ENCODE data around the gene COPZ2.

DNA sequence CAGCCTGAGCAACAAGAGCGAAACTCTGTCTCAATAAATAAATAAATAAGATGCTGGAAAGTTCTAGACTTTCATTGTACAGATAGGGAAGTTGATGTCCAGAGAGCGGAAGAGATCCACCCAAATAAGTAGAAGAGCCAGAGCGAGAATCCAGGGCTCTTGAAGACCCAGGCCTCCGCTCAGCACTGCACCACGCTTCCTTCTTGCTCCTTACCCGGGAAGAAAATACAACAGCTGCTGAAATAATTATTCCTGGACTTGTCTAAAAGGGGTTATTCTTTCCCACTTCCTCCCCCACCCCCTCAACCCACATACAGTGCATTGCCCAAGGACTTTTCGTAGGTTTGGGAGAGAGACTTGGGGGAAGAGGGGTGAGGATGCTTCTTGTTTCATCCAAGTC, 40.0 kb downstream of the COPZ2 start:
- TF ChIP-seq POLR2A (IDR thresholded peaks at IDR 0.05; ENCODE audit: low read depth, low read length) (no peak), TAF1 (IDR thresholded peaks at IDR 0.05; ENCODE audit: low read depth, low read length) (no peak)
